Activated naive CD8-positive, alpha-beta T cell (primary cell): ENCODE data around the gene SHTN1.

Experiments used
- H3K27ac Mint-ChIP-seq: one replicate; pipeline ENCODE4 v1.8.0; 2021; ENCODE audit warnings: mixed read lengths
- H3K27me3 Mint-ChIP-seq: one replicate; pipeline ENCODE4 v1.8.0; 2021; ENCODE audit warnings: mixed read lengths
- H3K36me3 Mint-ChIP-seq: one replicate; pipeline ENCODE4 v1.8.0; 2021; ENCODE audit warnings: mixed read lengths
- H3K4me1 Mint-ChIP-seq: one replicate; pipeline ENCODE4 v1.8.0; 2021; ENCODE audit warnings: low read depth, mixed read lengths
- H3K4me3 Mint-ChIP-seq: one replicate; pipeline ENCODE4 v1.8.0; 2021; ENCODE audit warnings: mild to moderate bottlenecking, mixed read lengths
- H3K9me3 Mint-ChIP-seq: one replicate; pipeline ENCODE4 v1.8.0; 2021; ENCODE audit warnings: low read depth, mixed read lengths

The SHTN1 gene

GRCh38 chr10:116994113-116994890 lies 10.7 kb downstream of the SHTN1 start:
- Mint-ChIP-seq H3K4me3 (no peak overlapping the region), H3K9me3 (no peaks in the 10 kb centered on the region), H3K27ac (no peak overlapping the region), H3K36me3 (no peaks in the 10 kb centered on the region), H3K4me1 (no peaks in the 10 kb centered on the region), H3K27me3 (peaks cover 10% of the 10 kb centered on the region)

GRCh38 chr10:116993610-116994009 lies 11.4 kb downstream of the SHTN1 start:
- H3K4me1 Mint-ChIP-seq = no peaks in the 10 kb centered on the region

GRCh38 chr10:116992183-116992582 lies 12.8 kb downstream of the SHTN1 start:
- peaks cover 5% of the 10 kb centered on the region for H3K27me3 Mint-ChIP-seq
- no peaks in the 10 kb centered on the region for H3K4me1 Mint-ChIP-seq
- no peaks in the 10 kb centered on the region for H3K9me3 Mint-ChIP-seq
- no peak overlapping the region for H3K4me3 Mint-ChIP-seq
- H3K27ac Mint-ChIP-seq = no peak overlapping the region
- H3K36me3 Mint-ChIP-seq = no peaks in the 10 kb centered on the region

More at GRCh38 chr10:116993610-116994009, 11.4 kb downstream of the SHTN1 start:
- no peaks in the 10 kb centered on the region for H3K36me3 Mint-ChIP-seq
- H3K27me3 Mint-ChIP-seq = peaks cover 9% of the 10 kb centered on the region
- no peak overlapping the region for H3K4me3 Mint-ChIP-seq
- H3K27ac Mint-ChIP-seq = no peak overlapping the region
- no peaks in the 10 kb centered on the region for H3K9me3 Mint-ChIP-seq

GRCh38 chr10:116990276-116990800 lies 14.6 kb downstream of the SHTN1 start:
- Mint-ChIP-seq H3K9me3 (no peaks in the 10 kb centered on the region), H3K36me3 (no peaks in the 10 kb centered on the region), H3K27ac (no peak overlapping the region), H3K4me3 (no peak overlapping the region), H3K27me3 (peaks cover 1% of the 10 kb centered on the region), H3K4me1 (no peaks in the 10 kb centered on the region)

GRCh38 chr10:116989439-116989838 lies 15.5 kb downstream of the SHTN1 start:
- no peak overlapping the region for H3K27ac Mint-ChIP-seq
- H3K4me1 Mint-ChIP-seq = no peaks in the 10 kb centered on the region
- H3K4me3 Mint-ChIP-seq = no peak overlapping the region

GRCh38 chr10:116988311-116988710 lies 16.7 kb downstream of the SHTN1 start:
- H3K9me3 Mint-ChIP-seq = no peaks in the 10 kb centered on the region
- peaks cover 6% of the 10 kb centered on the region for H3K27me3 Mint-ChIP-seq
- H3K27ac Mint-ChIP-seq = no peak overlapping the region
- no peaks in the 10 kb centered on the region for H3K4me1 Mint-ChIP-seq
- H3K36me3 Mint-ChIP-seq = no peaks in the 10 kb centered on the region
- no peak overlapping the region for H3K4me3 Mint-ChIP-seq

More at GRCh38 chr10:116989439-116989838, 15.5 kb downstream of the SHTN1 start:
- Mint-ChIP-seq H3K27me3 (peaks cover 4% of the 10 kb centered on the region), H3K9me3 (no peaks in the 10 kb centered on the region), H3K36me3 (no peaks in the 10 kb centered on the region)

- peaks cover 6% of the 10 kb centered on the region for H3K27me3 Mint-ChIP-seq
- H3K4me1 Mint-ChIP-seq = no peaks in the 10 kb centered on the region
- H3K4me3 Mint-ChIP-seq = no peak overlapping the region
- no peak overlapping the region for H3K27ac Mint-ChIP-seq
- H3K36me3 Mint-ChIP-seq = no peaks in the 10 kb centered on the region
- no peaks in the 10 kb centered on the region for H3K9me3 Mint-ChIP-seq
Measured at GRCh38 chr10:116985611-116986010, 19.4 kb downstream of the SHTN1 start.

GRCh38 chr10:116984202-116984990 lies 20.6 kb downstream of the SHTN1 start:
- Mint-ChIP-seq H3K27me3 (peaks cover 6% of the 10 kb centered on the region), H3K9me3 (no peaks in the 10 kb centered on the region), H3K36me3 (no peaks in the 10 kb centered on the region), H3K27ac (no peak overlapping the region), H3K4me3 (no peak overlapping the region), H3K4me1 (no peaks in the 10 kb centered on the region)

GRCh38 chr10:116980041-116980440 lies 24.9 kb downstream of the SHTN1 start:
- Mint-ChIP-seq H3K27ac (no peak overlapping the region), H3K27me3 (peaks cover 7% of the 10 kb centered on the region)

GRCh38 chr10:116978901-116979300 lies 26.1 kb downstream of the SHTN1 start:
- Mint-ChIP-seq H3K4me1 (no peaks in the 10 kb centered on the region), H3K36me3 (no peaks in the 10 kb centered on the region), H3K4me3 (no peak overlapping the region), H3K27ac (no peak overlapping the region), H3K27me3 (peaks cover 9% of the 10 kb centered on the region), H3K9me3 (no peaks in the 10 kb centered on the region)

More at GRCh38 chr10:116980041-116980440, 24.9 kb downstream of the SHTN1 start:
- Mint-ChIP-seq H3K4me1 (no peaks in the 10 kb centered on the region), H3K36me3 (no peaks in the 10 kb centered on the region), H3K4me3 (no peak overlapping the region), H3K9me3 (no peaks in the 10 kb centered on the region)

- no peak overlapping the region for H3K4me3 Mint-ChIP-seq
- no peak overlapping the region for H3K27ac Mint-ChIP-seq
Measured at GRCh38 chr10:116974456-116975005, 30.5 kb downstream of the SHTN1 start.

GRCh38 chr10:116973946-116974455 lies 31.0 kb downstream of the SHTN1 start:
- Mint-ChIP-seq H3K9me3 (no peaks in the 10 kb centered on the region), H3K4me3 (no peak overlapping the region), H3K36me3 (no peaks in the 10 kb centered on the region), H3K4me1 (no peaks in the 10 kb centered on the region), H3K27me3 (peaks cover 11% of the 10 kb centered on the region), H3K27ac (no peak overlapping the region)

More at GRCh38 chr10:116974456-116975005, 30.5 kb downstream of the SHTN1 start:
- no peaks in the 10 kb centered on the region for H3K36me3 Mint-ChIP-seq
- no peaks in the 10 kb centered on the region for H3K4me1 Mint-ChIP-seq
- H3K9me3 Mint-ChIP-seq = no peaks in the 10 kb centered on the region
- peaks cover 11% of the 10 kb centered on the region for H3K27me3 Mint-ChIP-seq

- no peaks in the 10 kb centered on the region for H3K9me3 Mint-ChIP-seq
- no peak overlapping the region for H3K27ac Mint-ChIP-seq
- no peak overlapping the region for H3K4me3 Mint-ChIP-seq
- H3K36me3 Mint-ChIP-seq = no peaks in the 10 kb centered on the region
- H3K27me3 Mint-ChIP-seq = peaks cover 8% of the 10 kb centered on the region
- no peaks in the 10 kb centered on the region for H3K4me1 Mint-ChIP-seq
Measured at GRCh38 chr10:116973371-116973905, 31.5 kb downstream of the SHTN1 start.

GRCh38 chr10:116972131-116972530 lies 32.9 kb downstream of the SHTN1 start:
- H3K4me1 Mint-ChIP-seq = no peaks in the 10 kb centered on the region
- H3K9me3 Mint-ChIP-seq = no peaks in the 10 kb centered on the region
- peaks cover 6% of the 10 kb centered on the region for H3K27me3 Mint-ChIP-seq
- no peak overlapping the region for H3K4me3 Mint-ChIP-seq
- H3K27ac Mint-ChIP-seq = no peak overlapping the region
- no peaks in the 10 kb centered on the region for H3K36me3 Mint-ChIP-seq
